GM20000 (cell line): ENCODE data around the gene MEIOSIN.
"Not testable (repeated sequence)": the region's sequence is repeated elsewhere in the genome, so short reads cannot be mapped to it uniquely, and the experiment has no call there.

ENCODE experiments used
- DNase-seq: peaks from one replicate; pipeline ENCODE4 v3.0.0; 2012; ENCODE audit warnings: low spot score
- CTCF ChIP-seq: IDR thresholded peaks from 2 replicates; pipeline ENCODE4 v1.5.1; 2012; ENCODE audit warnings: mild to moderate bottlenecking, control low read depth; ENCODE audit errors: extremely low read depth, missing control alignments

Gene MEIOSIN

GRCh38 chr19:45715139-45715538 is 18.1 kb upstream of the MEIOSIN start:
- no peak for DNase-seq
- no peak for TF ChIP-seq CTCF

GRCh38 chr19:45716359-45717130 is 16.7 kb upstream of the MEIOSIN start:
- no peak for DNase-seq
- TF ChIP-seq CTCF, result no peak

GRCh38 chr19:45717131-45717982 is 15.9 kb upstream of the MEIOSIN start:
- peak; percentile 9 for TF ChIP-seq CTCF
- DNase-seq, result peak; percentile 97

GRCh38 chr19:45717983-45718650 is 15.1 kb upstream of the MEIOSIN start:
- TF ChIP-seq CTCF, result no peak
- DNase-seq, result no peak

GRCh38 chr19:45720065-45720464 is 13.2 kb upstream of the MEIOSIN start:
- DNase-seq, result not testable (repeated sequence)

GRCh38 chr19:45728683-45729082 is 4.6 kb upstream of the MEIOSIN start:
- DNase-seq, result not testable (repeated sequence)

- no peak for TF ChIP-seq CTCF
- peak; percentile 60 for DNase-seq
Observed at GRCh38 chr19:45729800-45730290, 3.4 kb upstream of the MEIOSIN start.
